ENCODE data around the gene CACHD1.

The CACHD1 gene

DNA sequence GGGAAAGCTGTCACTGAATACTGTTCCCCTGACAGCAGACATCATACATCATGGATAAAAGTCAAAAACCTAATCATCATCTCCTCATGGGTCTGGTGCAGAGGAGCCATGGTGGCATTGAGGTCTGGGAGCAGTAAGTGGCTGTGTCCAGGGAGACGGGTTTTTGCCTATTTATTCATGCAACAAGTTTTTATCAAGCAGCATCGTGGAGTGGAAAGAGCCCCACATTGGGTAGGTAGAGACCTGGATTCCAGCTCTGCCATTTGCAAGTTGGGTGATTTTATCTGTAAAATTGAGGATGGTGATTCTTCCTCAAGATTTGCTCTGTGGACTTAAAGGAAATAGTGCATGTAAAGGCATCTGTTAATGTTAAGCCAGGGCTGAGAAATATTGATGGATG lies 4.2 kb downstream of the CACHD1 start:
- no peak for DNase-seq

DNA sequence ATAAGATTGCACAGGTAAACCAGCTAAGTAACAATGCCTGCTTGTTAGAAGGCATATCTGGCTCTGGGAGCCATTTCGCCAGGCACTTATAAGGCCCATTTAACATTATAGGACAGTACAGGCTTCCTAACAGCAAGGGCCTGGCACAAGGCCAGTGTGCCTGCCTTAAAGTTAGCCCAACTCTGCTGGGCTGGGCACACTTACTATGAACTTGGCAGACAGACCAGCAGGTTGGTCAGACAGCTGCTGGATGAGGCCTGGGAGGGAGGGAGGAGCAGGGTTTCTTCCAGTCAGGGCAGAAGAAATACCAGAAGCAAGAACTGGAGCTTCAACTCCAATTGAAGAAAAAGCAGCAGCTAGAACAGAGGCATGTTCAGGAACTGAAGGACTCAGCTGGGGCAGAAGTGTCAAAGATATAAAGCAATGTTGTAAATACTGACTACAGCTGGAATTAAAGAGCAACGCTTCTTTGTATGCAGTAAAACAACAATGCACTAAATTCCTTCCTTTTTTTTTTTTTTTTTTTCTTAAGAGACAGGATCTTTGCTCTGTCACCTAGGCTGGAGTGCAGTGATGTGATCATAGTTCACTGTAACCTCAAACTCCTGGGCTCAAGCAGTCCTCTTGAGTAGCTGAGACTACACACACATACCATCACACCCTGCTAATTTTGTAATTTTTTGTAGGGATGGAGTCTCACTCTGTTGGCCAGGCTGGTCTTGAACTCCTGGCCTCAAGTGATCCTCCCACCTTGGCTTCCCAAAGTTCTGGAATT lies 4.9 kb downstream of the CACHD1 start:
- no peak for DNase-seq

GRCh38 chr1:64476251-64476952 lies 6.5 kb downstream of the CACHD1 start:
- DNase-seq, result no peak

DNA sequence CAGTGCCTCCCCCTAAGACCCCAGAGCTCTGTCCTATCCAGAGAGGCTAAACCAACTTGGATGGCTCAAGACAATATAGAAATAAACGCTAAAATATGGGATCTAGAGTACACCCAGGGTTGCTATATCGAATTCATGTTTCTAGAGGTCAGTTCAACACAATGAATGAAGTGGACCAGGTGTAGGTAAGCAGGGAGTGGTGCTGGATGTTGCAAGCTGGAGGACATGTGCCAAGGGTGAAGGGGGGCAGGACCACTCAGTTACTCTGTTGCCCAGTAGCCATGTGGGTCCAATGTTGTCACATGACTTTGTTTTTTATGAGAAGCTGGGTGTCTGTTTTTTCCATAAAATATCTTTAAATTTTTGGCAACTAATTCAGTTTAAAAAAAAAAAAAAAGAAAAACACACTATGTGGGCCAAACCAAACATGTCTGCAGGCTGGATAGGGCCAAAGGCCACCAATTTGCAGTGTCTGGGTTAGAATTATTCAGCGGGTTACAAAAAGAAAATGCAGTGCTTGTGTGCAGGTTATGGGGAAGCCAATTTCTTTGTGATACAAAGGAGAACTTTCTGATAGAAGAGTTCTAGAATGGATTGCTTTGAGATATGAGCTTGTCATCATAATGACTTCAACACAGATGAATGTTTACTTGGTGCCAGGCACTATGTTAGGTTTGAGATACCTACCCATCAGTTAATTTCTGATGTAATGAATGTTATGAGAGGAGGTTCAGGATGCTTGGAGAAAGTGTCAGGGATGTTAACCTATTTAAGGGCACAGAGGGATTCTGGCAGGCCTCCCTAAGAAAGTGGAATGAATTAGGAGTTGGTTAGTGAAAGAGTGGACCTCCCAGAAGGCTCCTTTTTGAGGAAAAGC lies 8.9 kb downstream of the CACHD1 start:
- no peak for DNase-seq

DNA sequence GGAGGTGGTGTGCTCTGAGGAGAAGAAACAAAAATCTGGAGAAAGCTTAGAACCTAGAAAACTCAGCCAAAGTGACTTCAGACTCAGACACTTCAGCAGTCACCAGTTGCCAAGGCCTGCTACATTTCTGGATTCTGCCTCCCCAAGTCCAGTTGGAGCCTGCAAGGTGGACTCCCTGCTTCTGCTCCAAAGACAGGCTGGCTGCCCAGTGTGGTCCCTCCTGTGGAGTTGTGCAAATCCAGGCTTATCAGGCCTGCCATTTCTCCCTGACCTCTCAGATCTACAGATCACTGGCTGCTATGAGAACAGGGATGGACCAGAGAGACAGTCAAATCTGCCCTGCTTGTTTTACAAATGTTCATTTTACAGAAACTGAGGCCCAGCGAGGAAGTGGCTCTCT lies 9.9 kb downstream of the CACHD1 start:
- DNase-seq, result no peak

GRCh38 chr1:64480999-64481772 lies 11.3 kb downstream of the CACHD1 start:
- DNase-seq, result no peak

- no peak for DNase-seq
Observed at GRCh38 chr1:64482128-64482527, 12.2 kb downstream of the CACHD1 start.

DNA sequence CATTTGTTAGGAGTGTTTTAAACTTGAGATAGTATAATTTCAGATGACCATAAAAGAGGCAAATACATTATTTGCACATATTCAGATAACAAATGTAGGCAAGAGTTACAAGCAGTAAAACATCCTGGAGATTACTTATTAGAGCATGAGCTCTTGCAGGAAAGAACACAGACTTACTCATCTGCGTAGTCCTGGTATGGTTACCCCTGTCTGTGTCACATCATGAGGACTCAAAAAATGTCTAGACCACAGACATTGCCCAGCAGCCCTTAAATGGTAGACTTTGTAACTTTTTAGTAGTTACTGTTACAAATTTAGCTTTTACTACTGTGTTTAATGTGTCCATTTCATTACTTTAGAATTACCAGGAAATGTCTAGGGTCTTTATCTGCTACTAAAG lies 12.8 kb downstream of the CACHD1 start:
- no peak for DNase-seq

GRCh38 chr1:64483731-64484414 lies 13.9 kb downstream of the CACHD1 start:
- no peak for DNase-seq

- DNase-seq, result no peak
Observed at GRCh38 chr1:64484651-64485050, 14.7 kb downstream of the CACHD1 start.

GRCh38 chr1:64486193-64486592 lies 16.3 kb downstream of the CACHD1 start:
- no peak for DNase-seq

DNA sequence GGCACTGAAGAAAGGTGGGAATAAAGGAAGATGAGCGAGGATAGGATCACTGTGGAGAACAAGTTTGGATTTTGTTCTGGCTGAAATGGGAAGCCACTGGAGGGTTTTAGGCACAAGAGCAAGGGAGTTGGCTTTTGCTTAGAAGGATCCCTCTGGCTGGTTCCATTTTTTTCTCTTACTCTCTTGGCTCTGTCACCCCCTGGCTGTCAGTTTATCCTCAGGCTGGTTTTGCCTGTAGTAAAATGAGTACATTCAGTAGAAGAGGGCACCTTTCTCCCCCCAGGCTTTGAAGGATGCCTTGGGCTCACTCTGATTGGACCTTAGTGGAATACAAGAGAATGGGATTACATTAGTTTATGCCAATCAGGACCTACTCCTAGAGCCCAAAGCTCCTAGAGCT lies 17.1 kb downstream of the CACHD1 start:
- no peak for DNase-seq

DNA sequence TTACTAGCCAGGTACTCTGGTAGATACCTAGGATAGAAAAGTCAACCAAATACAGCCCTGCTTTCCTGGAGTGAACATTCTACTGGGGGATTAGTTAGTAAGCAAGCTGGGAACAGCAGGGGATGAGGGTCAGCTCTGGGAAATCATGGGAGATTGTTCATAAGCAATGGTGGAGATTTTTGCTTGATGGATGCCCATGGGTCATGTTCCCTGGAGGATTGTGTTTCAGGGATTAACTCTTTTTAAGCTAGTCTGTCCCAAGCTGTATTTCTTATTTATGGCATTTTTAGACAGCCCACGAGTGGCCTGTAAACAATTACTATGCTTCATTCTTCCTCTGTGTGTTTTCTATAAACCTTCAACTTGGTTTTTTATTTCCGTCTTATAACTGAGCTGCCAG lies 18.9 kb downstream of the CACHD1 start:
- no peak for DNase-seq

- DNase-seq, result no peak
Observed at GRCh38 chr1:64489707-64490106, 19.8 kb downstream of the CACHD1 start.

DNA sequence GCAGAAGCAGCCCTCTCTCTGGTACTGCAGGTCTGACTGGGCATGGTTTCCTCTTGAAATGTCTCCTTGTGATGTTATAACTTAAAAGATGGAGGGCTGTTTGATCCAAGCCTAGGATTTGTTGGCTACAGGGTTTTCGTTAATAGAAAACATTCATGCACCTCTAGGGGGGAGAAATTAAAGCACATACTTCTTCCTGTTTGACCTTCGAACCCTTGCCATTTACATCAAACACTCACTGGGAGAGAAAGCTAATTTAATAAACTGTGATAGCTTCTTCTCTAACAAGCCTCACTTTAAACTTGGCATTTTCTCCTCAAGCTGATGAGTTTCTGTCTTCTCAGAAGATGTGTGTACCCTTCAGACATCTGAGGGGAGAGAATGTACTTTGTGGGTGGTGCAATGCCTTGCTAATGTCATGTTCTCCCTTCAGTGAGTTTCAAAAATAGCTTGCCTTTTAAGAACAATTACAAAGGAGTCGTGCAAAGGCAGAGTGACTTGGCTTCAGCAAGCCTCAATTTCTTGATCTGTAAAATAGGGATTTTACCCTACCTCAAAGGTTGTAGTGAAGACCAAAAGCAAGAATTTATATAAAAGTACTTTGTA lies 20.4 kb downstream of the CACHD1 start:
- DNase-seq, result no peak

GRCh38 chr1:64492424-64492823 lies 22.5 kb downstream of the CACHD1 start:
- no peak for DNase-seq

DNA sequence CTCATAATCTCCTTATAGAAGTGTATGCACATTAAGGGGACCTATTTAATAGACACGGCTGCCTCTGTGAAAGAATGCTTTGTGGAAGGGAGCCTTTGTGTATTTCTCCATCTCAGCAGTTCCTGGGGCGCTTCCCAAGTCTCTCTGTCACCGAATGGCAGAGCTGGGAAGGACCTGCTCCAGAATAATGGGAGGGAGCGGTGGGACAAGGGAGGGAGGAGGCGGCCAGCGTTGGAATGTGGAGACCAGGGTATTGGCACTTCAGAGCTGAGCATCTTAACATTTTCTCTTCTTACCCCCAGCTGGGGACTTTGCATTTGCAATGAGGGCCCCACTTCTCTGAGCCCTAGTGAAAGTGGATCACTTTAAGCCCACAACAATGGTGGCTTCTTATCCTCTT lies 23.9 kb downstream of the CACHD1 start:
- no peak for DNase-seq

DNA sequence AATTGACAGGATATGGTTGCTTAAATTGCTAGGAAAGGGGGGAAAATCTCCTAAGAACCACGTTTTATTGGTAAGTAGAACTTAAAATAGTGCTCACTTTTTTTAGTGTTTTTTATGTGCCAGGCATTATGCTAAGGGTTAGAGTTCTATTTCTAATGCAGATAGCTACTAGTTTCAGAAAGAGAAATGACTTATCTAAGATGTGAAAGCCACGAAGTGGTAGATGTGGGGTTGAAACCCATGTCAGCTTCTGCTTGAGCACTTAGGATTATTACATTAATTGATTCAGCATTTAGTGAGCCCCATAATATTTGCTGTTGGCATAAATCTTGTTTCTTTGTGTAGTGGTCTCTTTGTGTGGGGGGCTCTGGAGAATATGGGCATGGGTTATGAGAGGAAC lies 24.7 kb downstream of the CACHD1 start:
- DNase-seq, result no peak

GRCh38 chr1:64495878-64496277 lies 25.9 kb downstream of the CACHD1 start:
- no peak for DNase-seq

- no peak for DNase-seq
Observed at GRCh38 chr1:64496606-64497005, 26.7 kb downstream of the CACHD1 start.

GRCh38 chr1:64497088-64497883 lies 27.4 kb downstream of the CACHD1 start:
- no peak for DNase-seq

Measured in CD4-positive, alpha-beta T cell treated with Interleukin-12 subunit alpha and Interleukin-12 subunit beta, for 1 hour (primary cell).